ENCODE measurements around the gene VPS51. TPM values are rescaled to one million over a fixed set of nuclear protein-coding genes. Genes with fewer than 3 reads are reported as not detected.

VPS51 gene
- total and polyA plus RNA-seq, 9 of the 15 experiments (the other 6 are each of a cell fraction or from before 2014, with no cell fraction given), result 1.8 to 143 (median 46.8) TPM

DNA sequence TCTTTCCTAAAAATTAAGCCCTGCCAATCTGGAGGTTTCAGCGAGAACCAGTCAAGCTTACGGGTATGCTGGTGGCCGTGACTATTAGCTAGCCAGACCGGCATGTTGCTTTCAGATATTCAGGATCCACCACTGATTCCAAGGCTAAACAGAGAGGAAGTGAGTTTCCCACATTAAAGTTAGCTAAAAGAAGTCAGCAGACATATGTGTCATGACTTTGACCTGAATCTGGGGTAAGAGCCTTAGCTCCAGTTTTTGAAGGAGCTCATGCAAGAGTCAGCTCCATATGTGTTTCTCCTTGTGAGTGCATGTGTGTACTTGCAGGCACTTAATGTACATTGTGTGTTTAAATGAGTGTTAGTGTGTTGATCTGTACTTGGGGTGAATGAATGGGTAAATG, 10.6 kb upstream of the VPS51 start:
- no peaks in the 10 kb centered on the region for H3K9me3 ChIP-seq (replicated peaks; ENCODE audit: control insufficient read depth, insufficient read depth, low read depth, low read length)
- no peaks in the 10 kb centered on the region; the same call in 1 of the 2 replicates for H4K20me1 ChIP-seq (replicated peaks; ENCODE audit: control insufficient read depth, insufficient read depth, low read length)
- H3K4me3 ChIP-seq, result no peak overlapping the region; the same call in 1 of the 2 replicates
- H3K27me3 ChIP-seq (ENCODE audit: control insufficient read depth in 2 of 2, insufficient read depth in 2 of 2, low read length in 2 of 2), result no peaks in the 10 kb centered on the region; a peak in 1 of 5 replicates
- H3K79me2 ChIP-seq (ENCODE audit: control insufficient read depth, insufficient read depth, low read length), result peaks cover 48% of the 10 kb centered on the region
- H3K36me3 ChIP-seq (ENCODE audit: control insufficient read depth, insufficient read depth, low read length), result peaks cover 73% of the 10 kb centered on the region
- no TSS peak for BruUV-seq (replicated peaks)
- ChIA-PET CTCF (ENCODE audit: low intra/inter-chr PET ratio) (no interaction called here), POLR2A (interaction anchor here (0.6 to 1.5 kb wide), 14 partner anchors 9 to 393 kb away, joined by 3 to 7 read pairs (median 4); partner anchors contain the start of genes TM7SF2 and ZNHIT2)
- ATAC-seq (no peak), DNase-seq (ENCODE audit: extremely low read depth in 1 of 4, low spot score in 3 of 4) (no peak), FAIRE-seq (peak; percentile 65)
- H2AFZ ChIP-seq (ENCODE audit: low read depth, low read length), result no peak overlapping the region
- no peaks in the 10 kb centered on the region for H3K9me1 ChIP-seq (ENCODE audit: control insufficient read depth, insufficient read depth, low read length)
- peaks cover 13 to 20% of the 10 kb centered on the region in 2 experiments for H3K4me1 ChIP-seq (replicated peaks in 1 of 2; ENCODE audit: control insufficient read depth in 2 of 2, insufficient read depth in 2 of 2, low read length in 2 of 2)
- H3K4me2 ChIP-seq (ENCODE audit: insufficient read depth, low read length), result peak overlapping the region; percentile 98; the same call in 1 of the 2 replicates
- in situ Hi-C loops (cut with MboI) (no loop called here), intact Hi-C loops (cut with micrococcal nuclease) (no loop called here)
- 89% methylated on average over 4 of the region's 4 CpGs for WGBS (ENCODE audit: insufficient coverage, low coverage, missing lambda C conversion rate)
- no peak for TF ChIP-seq ZNF140 (CRISPR knock-in tag; IDR thresholded peaks at IDR 0.05)
- TF ChIP-seq SPI1 (IDR thresholded peaks at IDR 0.05; ENCODE audit: borderline replicate concordance, low read depth, low read length), result 0 out of 2 replicates have a peak, but pooled peaks have one; percentile 9
- TF ChIP-seq ARHGAP35 (IDR thresholded peaks at IDR 0.05; ENCODE audit: partially characterized antibody), result no peak
- TF ChIP-seq HNRNPUL1 (IDR thresholded peaks at IDR 0.05; ENCODE audit: low read length), result no peak
- TF ChIP-seq, protein P1, sequence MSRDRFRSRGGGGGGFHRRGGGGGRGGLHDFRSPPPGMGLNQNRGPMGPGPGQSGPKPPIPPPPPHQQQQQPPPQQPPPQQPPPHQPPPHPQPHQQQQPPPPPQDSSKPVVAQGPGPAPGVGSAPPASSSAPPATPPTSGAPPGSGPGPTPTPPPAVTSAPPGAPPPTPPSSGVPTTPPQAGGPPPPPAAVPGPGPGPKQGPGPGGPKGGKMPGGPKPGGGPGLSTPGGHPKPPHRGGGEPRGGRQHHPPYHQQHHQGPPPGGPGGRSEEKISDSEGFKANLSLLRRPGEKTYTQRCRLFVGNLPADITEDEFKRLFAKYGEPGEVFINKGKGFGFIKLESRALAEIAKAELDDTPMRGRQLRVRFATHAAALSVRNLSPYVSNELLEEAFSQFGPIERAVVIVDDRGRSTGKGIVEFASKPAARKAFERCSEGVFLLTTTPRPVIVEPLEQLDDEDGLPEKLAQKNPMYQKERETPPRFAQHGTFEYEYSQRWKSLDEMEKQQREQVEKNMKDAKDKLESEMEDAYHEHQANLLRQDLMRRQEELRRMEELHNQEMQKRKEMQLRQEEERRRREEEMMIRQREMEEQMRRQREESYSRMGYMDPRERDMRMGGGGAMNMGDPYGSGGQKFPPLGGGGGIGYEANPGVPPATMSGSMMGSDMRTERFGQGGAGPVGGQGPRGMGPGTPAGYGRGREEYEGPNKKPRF (IDR thresholded peaks at IDR 0.05; ENCODE audit: low read depth, low read length), result no peak
- no peak for TF ChIP-seq ETS2 (tag; IDR thresholded peaks at IDR 0.05; ENCODE audit: borderline replicate concordance, poor library complexity, severe bottlenecking)
- H3K9ac ChIP-seq (ENCODE audit: insufficient read depth in 1 of 2, low read depth in 2 of 2, low read length in 2 of 2), result peak overlapping the region; percentile 96; a peak in 2 of 4 replicates
- H3K27ac ChIP-seq (ENCODE audit: extremely low read depth, low read depth, low read length), result 0 out of 3 replicates have a peak overlapping the region, but pooled peaks have one; percentile 90

All from K562 (cell line).